Gastroesophageal sphincter (tissue), 4 donors: Measurements from ENCODE around the gene STH. TPM values are rescaled to one million over a fixed set of nuclear protein-coding genes. Genes with fewer than 3 reads are reported as not detected.
A peak's percentile ranks its signal among the peaks of the same experiment; 100 is the strongest.
"Not testable (repeated sequence)": the region's sequence is repeated elsewhere in the genome, so short reads cannot be mapped to it uniquely, and the experiment has no call there.

Experiments used
- ATAC-seq: fragments of 150-250 bp; one replicate; pipeline ENCODE4 v1.9.1; 2016; ENCODE audit warnings: mild to moderate bottlenecking, moderate library complexity
- H3K27ac ChIP-seq, 4 donors: fragments of 200-600 bp; sonication (generic) in 3 of 4; 1 replicate in 3 of 4; 2 replicates in 1 of 4; pipeline ENCODE4 v1.5.1; 2016 to 2019
- H3K27me3 ChIP-seq: fragments of 200-600 bp; sonication (generic); one replicate; pipeline ENCODE4 v1.5.1; 2019
- H3K36me3 ChIP-seq, 2 donors: fragments of 200-600 bp; sonication (generic); one replicate each; pipeline ENCODE4 v1.5.1; 2019; ENCODE audit warnings: control low read depth in 1 of 2
- H3K4me1 ChIP-seq, 3 donors: fragments of 200-600 bp; sonication (generic); 1 replicate in 2 of 3; 2 replicates in 1 of 3; pipeline ENCODE4 v1.5.1; 2016 to 2019; ENCODE audit warnings: control low read depth in 2 of 3
- H3K4me3 ChIP-seq, 2 donors: fragments of 200-600 bp; sonication (generic); one replicate each; pipeline ENCODE4 v1.5.1; 2019; ENCODE audit warnings: mild to moderate bottlenecking in 1 of 2, moderate library complexity in 1 of 2
- H3K9me3 ChIP-seq, 3 donors: fragments of 200-600 bp; sonication (generic); one replicate each; pipeline ENCODE4 v1.5.1; 2017 to 2019; ENCODE audit warnings: control low read depth in 2 of 3
- EP300 ChIP-seq: sonication (generic); formaldehyde crosslinking; IDR thresholded peaks from one replicate; pipeline ENCODE4 v1.6.1; 2017; ENCODE audit warnings: antibody characterized with exemption, mild to moderate bottlenecking
- POLR2A ChIP-seq, 2 donors: fragments of 450-650 bp; IDR thresholded peaks; one replicate each; pipeline ENCODE4 v1.6.1; 2017; ENCODE audit warnings: antibody characterized with exemption in 2 of 2, mild to moderate bottlenecking in 2 of 2, moderate library complexity in 1 of 2
- POLR2AphosphoS5 ChIP-seq: sonication (generic); formaldehyde crosslinking; IDR thresholded peaks from one replicate; pipeline ENCODE4 v1.6.1; 2017; ENCODE audit warnings: antibody characterized with exemption
- WGBS, 2 donors: methylation state at CpG; one replicate each; pipeline ENCODE4 v1.1.5; 2018; ENCODE audit warnings: low coverage in 1 of 2; 5-methylcytosine and 5-hydroxymethylcytosine counted together
- total RNA-seq, 4 donors: library from RNA; depleted of rRNA; stranded (reverse); fragments of >200 nt; gene quantifications; one replicate each; pipeline ENCODE4 v1.1.0, GENCODE V29; 2016
- TF ChIP-seq, protein P1 (sequence below), 4 experiments: fragments of 200-600 bp in 2 of 4; fragments of 450-650 bp in 2 of 4; sonication (generic) in 1 of 4; IDR thresholded peaks; one replicate each; pipeline ENCODE4 v1.5.1; 2017 to 2019; ENCODE audit warnings: antibody characterized with exemption in 4 of 4, mild to moderate bottlenecking in 2 of 4, moderate library complexity in 2 of 4

The STH gene
- total RNA-seq, 4 donors from 2014 or later: not detected

DNA sequence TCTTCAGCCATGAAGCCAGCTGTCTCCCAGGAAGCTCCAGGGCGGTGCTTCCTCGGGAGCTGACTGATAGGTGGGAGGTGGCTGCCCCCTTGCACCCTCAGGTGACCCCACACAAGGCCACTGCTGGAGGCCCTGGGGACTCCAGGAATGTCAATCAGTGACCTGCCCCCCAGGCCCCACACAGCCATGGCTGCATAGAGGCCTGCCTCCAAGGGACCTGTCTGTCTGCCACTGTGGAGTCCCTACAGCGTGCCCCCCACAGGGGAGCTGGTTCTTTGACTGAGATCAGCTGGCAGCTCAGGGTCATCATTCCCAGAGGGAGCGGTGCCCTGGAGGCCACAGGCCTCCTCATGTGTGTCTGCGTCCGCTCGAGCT lies 14.1 kb downstream of the STH start:
- no peaks in the 10 kb centered on the region for H3K9me3 ChIP-seq
- H3K4me3 ChIP-seq: no peak overlapping the region
- H3K4me1 ChIP-seq: no peaks in the 10 kb centered on the region
- no peaks in the 10 kb centered on the region for H3K27me3 ChIP-seq
- 60 to 85% methylated on average over 1 to 4 of the region's 7 CpGs for WGBS, 2 donors
- no peaks in the 10 kb centered on the region for H3K36me3 ChIP-seq
- TF ChIP-seq, protein P1, sequence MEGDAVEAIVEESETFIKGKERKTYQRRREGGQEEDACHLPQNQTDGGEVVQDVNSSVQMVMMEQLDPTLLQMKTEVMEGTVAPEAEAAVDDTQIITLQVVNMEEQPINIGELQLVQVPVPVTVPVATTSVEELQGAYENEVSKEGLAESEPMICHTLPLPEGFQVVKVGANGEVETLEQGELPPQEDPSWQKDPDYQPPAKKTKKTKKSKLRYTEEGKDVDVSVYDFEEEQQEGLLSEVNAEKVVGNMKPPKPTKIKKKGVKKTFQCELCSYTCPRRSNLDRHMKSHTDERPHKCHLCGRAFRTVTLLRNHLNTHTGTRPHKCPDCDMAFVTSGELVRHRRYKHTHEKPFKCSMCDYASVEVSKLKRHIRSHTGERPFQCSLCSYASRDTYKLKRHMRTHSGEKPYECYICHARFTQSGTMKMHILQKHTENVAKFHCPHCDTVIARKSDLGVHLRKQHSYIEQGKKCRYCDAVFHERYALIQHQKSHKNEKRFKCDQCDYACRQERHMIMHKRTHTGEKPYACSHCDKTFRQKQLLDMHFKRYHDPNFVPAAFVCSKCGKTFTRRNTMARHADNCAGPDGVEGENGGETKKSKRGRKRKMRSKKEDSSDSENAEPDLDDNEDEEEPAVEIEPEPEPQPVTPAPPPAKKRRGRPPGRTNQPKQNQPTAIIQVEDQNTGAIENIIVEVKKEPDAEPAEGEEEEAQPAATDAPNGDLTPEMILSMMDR (IDR thresholded peaks at IDR 0.05): no peak
- TF ChIP-seq POLR2A (IDR thresholded peaks at IDR 0.05) (no peak), EP300 (no peak), POLR2AphosphoS5 (no peak)
- ATAC-seq: no peak
- no peak overlapping the region for H3K27ac ChIP-seq

DNA sequence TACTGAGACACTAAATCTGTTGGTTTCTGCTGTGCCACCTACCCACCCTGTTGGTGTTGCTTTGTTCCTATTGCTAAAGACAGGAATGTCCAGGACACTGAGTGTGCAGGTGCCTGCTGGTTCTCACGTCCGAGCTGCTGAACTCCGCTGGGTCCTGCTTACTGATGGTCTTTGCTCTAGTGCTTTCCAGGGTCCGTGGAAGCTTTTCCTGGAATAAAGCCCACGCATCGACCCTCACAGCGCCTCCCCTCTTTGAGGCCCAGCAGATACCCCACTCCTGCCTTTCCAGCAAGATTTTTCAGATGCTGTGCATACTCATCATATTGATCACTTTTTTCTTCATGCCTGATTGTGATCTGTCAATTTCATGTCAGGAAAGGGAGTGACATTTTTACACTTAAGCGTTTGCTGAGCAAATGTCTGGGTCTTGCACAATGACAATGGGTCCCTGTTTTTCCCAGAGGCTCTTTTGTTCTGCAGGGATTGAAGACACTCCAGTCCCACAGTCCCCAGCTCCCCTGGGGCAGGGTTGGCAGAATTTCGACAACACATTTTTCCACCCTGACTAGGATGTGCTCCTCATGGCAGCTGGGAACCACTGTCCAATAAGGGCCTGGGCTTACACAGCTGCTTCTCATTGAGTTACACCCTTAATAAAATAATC lies 14.6 kb downstream of the STH start:
- 64 to 76% methylated on average over 3 to 9 of the region's 9 CpGs for WGBS, 2 donors
- no peaks in the 10 kb centered on the region for H3K9me3 ChIP-seq
- TF ChIP-seq, protein P1 (IDR thresholded peaks at IDR 0.05): no peak
- TF ChIP-seq POLR2AphosphoS5 (no peak), POLR2A (IDR thresholded peaks at IDR 0.05) (no peak), EP300 (no peak)
- no peaks in the 10 kb centered on the region for H3K4me1 ChIP-seq
- H3K27me3 ChIP-seq: no peaks in the 10 kb centered on the region
- H3K27ac ChIP-seq: no peak overlapping the region
- H3K36me3 ChIP-seq: no peaks in the 10 kb centered on the region
- H3K4me3 ChIP-seq: no peak overlapping the region
- ATAC-seq: peak; percentile 28

DNA sequence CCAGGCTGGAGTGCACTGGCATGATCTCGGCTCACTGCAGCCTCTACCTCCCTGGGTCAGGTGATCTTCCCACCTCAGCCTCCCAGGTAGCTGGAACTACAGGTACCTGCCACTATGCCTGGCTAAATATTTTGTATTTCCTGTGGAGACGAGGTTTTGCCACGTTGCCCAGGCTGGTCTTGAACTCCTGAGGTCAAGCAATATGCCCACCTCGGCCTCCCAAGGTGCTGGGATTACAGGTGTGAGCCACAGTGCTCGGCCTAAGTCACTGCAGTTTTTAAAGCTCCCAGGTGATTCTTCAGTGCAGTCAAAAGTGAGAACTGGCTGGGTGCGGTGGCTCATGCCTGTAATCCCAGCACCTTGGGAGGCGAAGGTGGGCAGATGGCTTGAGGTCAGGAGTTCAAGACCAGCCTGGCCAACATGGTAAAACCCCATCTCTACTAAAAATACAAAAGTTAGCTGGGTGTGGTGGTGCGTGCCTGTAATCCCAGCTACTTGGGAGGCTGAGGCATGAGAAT lies 20.4 kb downstream of the STH start:
- not testable (repeated sequence) for H3K9me3 ChIP-seq, H3K4me1 ChIP-seq, H3K27ac ChIP-seq, H3K4me3 ChIP-seq, H3K27me3 ChIP-seq, ATAC-seq
- WGBS, 2 donors: 60 to 97% methylated on average over 1 to 3 of the region's 8 CpGs
- peaks cover 0 to 18% of the 10 kb centered on the region in 2 donors for H3K36me3 ChIP-seq

DNA sequence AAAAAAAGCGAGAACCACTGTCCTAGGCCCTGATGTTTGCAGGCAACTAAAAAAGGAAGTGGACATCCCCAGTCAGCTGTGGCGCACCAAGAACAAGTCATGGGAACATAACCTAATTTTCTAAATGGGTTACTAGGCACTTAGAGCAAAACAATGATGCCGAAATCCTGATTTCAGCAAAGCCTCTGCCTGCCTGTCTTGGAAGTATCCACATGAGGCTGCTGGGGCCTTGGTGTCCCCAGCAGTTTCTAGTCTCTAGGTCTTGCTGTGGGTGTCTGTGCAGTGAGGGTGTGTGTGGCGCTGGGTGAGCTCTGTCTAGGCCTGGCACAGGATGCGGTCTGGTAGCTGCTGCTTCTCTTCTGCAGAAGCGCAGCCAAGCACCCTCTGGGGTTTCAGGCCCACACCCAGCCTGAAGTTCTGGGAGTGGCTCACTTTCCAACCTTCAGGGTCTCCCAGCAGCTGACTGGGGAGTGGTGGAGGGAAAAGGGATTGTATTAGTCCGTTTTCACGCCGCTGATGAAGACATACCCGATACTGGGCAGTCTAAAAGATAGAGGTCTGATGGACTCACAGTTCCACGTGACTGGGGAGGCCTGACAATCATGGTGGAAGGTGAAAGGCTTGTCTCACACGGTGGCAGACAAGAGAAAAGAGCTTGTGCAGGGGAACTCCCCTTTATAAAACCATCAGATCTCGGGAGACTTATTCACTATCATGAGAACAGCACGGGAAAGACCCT lies 21.1 kb downstream of the STH start:
- Histone ChIP-seq H3K4me1 (no peaks in the 10 kb centered on the region), H3K4me3 (no peak overlapping the region), H3K9me3 (no peaks in the 10 kb centered on the region), H3K27me3 (no peaks in the 10 kb centered on the region), H3K27ac (no peak overlapping the region), H3K36me3 (peaks cover 0 to 23% of the 10 kb centered on the region in 2 donors)
- no peak for ATAC-seq
- TF ChIP-seq POLR2AphosphoS5: no peak
- 85 to 89% methylated on average over 4 to 9 of the region's 14 CpGs for WGBS, 2 donors

DNA sequence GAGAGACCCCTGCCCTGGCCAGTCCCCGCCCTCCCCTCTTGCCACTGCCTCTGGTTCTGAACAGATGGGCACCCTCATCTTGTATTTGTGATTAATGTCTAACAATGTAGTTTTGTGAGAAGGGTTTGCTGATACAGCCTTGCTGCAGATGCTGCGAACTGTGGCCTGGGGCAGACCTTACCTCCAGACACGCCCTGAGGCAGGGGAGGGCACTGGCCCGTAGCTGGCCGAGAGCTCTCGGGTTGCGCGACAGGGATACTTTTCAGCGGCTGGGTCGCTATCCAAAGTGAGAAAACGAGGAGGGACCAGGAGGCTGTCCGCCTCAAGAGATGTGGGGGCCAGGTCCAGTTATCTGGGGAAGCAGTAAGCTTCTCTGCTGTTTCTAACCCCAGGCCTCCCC lies 21.9 kb downstream of the STH start:
- Histone ChIP-seq H3K4me1 (no peaks in the 10 kb centered on the region), H3K9me3 (no peaks in the 10 kb centered on the region), H3K36me3 (peaks cover 0 to 24% of the 10 kb centered on the region in 2 donors), H3K27me3 (no peaks in the 10 kb centered on the region), H3K27ac (no peak overlapping the region), H3K4me3 (no peak overlapping the region)
- ATAC-seq: no peak
- 60% methylated on average over 1 of the region's 12 CpGs; no CpG with 5 or more reads in 1 of the 2 donors for WGBS, 2 donors
- TF ChIP-seq POLR2A (IDR thresholded peaks at IDR 0.05) (no peak), EP300 (no peak), POLR2AphosphoS5 (no peak)
- TF ChIP-seq, protein P1 (IDR thresholded peaks at IDR 0.05): no peak

DNA sequence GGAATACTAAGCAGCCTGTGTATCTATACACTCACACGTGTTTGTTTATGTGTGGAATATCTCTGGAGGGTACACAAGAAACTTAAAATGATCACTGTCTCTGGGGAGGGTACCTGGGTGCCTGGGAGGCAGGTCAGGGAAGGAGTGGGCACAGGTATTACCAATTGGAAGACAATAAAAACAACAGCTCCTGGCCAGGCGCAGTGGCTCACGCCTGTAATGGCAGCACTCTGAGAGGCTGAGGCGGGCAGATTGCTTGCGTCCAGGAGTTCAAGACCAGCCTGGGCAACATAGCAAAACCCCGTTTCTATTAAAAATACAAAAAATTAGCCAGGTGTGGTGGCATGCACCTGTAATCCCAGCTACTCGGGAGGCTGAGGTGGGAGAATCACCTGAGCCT lies 24.3 kb downstream of the STH start:
- peaks cover 0 to 44% of the 10 kb centered on the region in 2 donors for H3K36me3 ChIP-seq
- not testable (repeated sequence) for H3K4me3 ChIP-seq, H3K27me3 ChIP-seq, H3K9me3 ChIP-seq, ATAC-seq, H3K27ac ChIP-seq
- 78 to 100% methylated on average over 1 to 6 of the region's 7 CpGs for WGBS, 2 donors
- H3K4me1 ChIP-seq: peaks cover 0 to 10% (median 0%) of the 10 kb centered on the region in 3 donors
